ENCODE results near the gene MSH3.
A peak's percentile ranks its signal among the peaks of the same experiment; 100 is the strongest.

The MSH3 gene

GRCh38 chr5:80711216-80711615, 56.8 kb downstream of the MSH3 start:
- TF ChIP-seq, protein P1, sequence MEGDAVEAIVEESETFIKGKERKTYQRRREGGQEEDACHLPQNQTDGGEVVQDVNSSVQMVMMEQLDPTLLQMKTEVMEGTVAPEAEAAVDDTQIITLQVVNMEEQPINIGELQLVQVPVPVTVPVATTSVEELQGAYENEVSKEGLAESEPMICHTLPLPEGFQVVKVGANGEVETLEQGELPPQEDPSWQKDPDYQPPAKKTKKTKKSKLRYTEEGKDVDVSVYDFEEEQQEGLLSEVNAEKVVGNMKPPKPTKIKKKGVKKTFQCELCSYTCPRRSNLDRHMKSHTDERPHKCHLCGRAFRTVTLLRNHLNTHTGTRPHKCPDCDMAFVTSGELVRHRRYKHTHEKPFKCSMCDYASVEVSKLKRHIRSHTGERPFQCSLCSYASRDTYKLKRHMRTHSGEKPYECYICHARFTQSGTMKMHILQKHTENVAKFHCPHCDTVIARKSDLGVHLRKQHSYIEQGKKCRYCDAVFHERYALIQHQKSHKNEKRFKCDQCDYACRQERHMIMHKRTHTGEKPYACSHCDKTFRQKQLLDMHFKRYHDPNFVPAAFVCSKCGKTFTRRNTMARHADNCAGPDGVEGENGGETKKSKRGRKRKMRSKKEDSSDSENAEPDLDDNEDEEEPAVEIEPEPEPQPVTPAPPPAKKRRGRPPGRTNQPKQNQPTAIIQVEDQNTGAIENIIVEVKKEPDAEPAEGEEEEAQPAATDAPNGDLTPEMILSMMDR (IDR thresholded peaks at IDR 0.05), result no peak

- TF ChIP-seq, protein P1 (IDR thresholded peaks at IDR 0.05), result peak; percentile 48
Observed at GRCh38 chr5:80711938-80712337, 57.5 kb downstream of the MSH3 start.

DNA sequence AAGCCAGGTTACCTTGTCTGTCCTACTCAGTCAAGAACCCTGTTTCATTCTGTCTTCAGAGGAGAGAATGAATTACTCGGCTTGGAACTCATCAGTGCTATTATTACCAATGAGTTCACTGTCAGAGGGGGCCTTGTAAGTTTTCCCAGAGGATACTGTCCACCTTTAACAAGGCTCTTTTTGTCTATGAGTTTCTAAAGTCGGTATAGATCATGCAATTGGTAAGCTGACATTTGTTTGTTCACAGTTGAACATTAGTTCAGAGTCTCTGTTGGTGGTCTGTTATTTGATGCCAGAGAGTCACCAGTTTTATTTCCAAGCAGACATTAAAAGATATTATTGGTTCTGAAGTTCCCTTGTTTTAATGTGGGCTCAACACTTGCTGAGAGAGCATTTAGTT, 58.5 kb downstream of the MSH3 start:
- TF ChIP-seq, protein P1 (IDR thresholded peaks at IDR 0.05), result no peak

GRCh38 chr5:80713631-80714030, 59.2 kb downstream of the MSH3 start:
- TF ChIP-seq, protein P1 (IDR thresholded peaks at IDR 0.05), result no peak

- TF ChIP-seq, protein P1 (IDR thresholded peaks at IDR 0.05), result 0 out of 2 replicates have a peak, but pooled peaks have one; percentile 10
Observed at GRCh38 chr5:80714570-80715298, 60.3 kb downstream of the MSH3 start.

- TF ChIP-seq, protein P1 (IDR thresholded peaks at IDR 0.05), result no peak
Observed at GRCh38 chr5:80715887-80716286, 61.4 kb downstream of the MSH3 start.

- TF ChIP-seq, protein P1 (IDR thresholded peaks at IDR 0.05), result no peak
Observed at GRCh38 chr5:80720181-80720580, 65.7 kb downstream of the MSH3 start.

DNA sequence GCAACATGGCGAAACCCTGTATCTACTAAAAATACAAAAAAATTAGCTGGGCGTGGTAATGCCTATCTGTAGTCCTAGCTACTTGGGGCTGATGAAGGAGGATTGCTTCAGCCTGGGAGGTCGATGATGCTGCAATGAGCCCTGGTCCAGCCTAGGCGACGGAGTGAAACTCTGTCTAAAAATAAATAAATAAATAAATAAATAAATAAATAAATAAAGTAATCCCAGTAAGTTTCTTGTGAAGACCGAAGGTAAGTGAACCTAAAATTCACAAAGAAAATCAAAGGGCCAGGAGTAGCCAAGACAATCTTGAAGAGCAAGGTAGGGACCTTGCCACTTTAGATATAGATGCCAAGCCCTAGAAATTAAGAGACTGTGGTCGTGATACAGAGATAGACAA, 68.5 kb downstream of the MSH3 start:
- TF ChIP-seq, protein P1 (IDR thresholded peaks at IDR 0.05), result no peak

All from LNCAP (cell line).